Measurements from ENCODE around the gene SH3PXD2B.

SH3PXD2B gene

DNA sequence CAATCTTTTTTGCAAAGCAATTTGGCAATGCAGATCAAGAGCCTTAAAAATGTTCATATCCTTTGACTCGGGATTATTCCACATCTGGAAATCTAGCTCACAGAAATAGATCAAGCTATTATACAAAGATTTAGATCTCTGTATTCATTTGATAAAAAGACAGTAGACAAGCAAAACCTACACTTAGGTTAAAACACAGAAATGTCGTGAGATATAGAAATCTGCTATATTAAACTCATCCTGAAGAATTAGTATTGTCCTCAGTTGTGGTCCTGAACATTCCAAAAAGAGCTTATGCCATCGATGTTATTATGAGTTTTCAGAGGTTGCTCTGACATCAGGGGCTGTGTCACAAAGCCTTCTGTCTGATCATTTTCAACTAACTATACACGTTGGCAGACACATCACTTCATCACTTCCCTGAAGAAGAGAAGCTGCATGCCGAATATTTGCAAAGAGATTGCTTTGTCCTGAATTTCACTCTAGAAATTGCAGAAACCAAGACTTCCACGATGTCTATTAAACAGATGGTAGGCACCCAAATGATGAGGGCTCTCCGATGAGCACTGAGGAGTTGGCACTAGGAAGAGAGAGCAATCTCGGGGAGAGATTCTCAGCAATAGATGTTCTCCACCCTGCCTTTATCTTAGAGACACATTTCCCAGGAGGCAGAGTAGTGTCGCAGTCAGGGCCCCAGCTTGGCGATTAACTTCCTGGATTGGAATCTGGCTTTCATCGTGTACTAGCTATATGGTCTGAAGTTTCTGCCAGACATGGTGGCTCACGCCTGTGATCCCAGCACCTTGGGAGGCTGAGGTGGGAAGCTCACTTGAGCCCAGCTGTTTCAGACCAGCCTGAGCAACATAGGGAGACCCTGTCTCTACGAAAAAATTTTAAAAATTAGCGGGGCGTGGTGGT, 168.8 kb downstream of the SH3PXD2B start:
- no peak for FAIRE-seq
- no peak for DNase-seq (ENCODE audit: insufficient read length)
- no peak for TF ChIP-seq TAF1 (IDR thresholded peaks at IDR 0.05; ENCODE audit: borderline replicate concordance, low read depth, low read length)
- no peak for TF ChIP-seq POLR2A (IDR thresholded peaks at IDR 0.05; ENCODE audit: low read depth, low read length)
- TF ChIP-seq POLR2AphosphoS5 (IDR thresholded peaks at IDR 0.05; ENCODE audit: low read depth, low read length): no peak

DNA sequence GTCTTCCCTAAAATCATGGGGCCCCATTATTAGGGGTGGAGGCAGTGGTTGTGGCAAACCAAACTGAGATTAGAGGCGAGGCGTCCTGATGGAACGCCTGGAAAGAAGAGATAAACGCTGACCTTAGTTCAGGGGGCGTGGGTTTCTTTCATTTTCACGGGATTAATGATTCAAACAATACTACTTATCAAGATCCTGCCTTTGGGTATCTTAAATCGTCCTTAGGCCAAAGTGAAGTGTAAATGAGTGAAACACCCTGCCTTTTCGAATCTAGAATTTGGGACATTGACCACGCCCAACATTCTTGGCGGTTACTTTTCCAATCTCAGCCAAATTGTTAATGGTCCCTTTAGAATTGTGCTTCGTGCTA, 169.7 kb downstream of the SH3PXD2B start:
- no peak for TF ChIP-seq POLR2AphosphoS5 (IDR thresholded peaks at IDR 0.05; ENCODE audit: low read depth, low read length)
- no peak for TF ChIP-seq TAF1 (IDR thresholded peaks at IDR 0.05; ENCODE audit: borderline replicate concordance, low read depth, low read length)
- TF ChIP-seq POLR2A (IDR thresholded peaks at IDR 0.05; ENCODE audit: low read depth, low read length): no peak
- DNase-seq (ENCODE audit: insufficient read length) (no peak), FAIRE-seq (no peak)

GRCh38 chr5:172283862-172284610, 170.3 kb downstream of the SH3PXD2B start:
- peak; percentile 91 for DNase-seq (ENCODE audit: insufficient read length)
- TF ChIP-seq TAF1 (IDR thresholded peaks at IDR 0.05; ENCODE audit: borderline replicate concordance, low read depth, low read length) (no peak), POLR2AphosphoS5 (IDR thresholded peaks at IDR 0.05; ENCODE audit: low read depth, low read length) (no peak), POLR2A (IDR thresholded peaks at IDR 0.05; ENCODE audit: low read depth, low read length) (peak; percentile 80; the same call in 1 of the 2 replicates)
- peak; percentile 91 for FAIRE-seq

GRCh38 chr5:172283020-172283861, 171.1 kb downstream of the SH3PXD2B start, which contains the start of gene UBTD2:
UBTD2 (minus strand) TSS chr5:172283764; CDS start chr5:172283665, 99 bp downstream.
- TF ChIP-seq POLR2AphosphoS5 (IDR thresholded peaks at IDR 0.05; ENCODE audit: low read depth, low read length) (0 out of 2 replicates have a peak, but pooled peaks have one; percentile 21), POLR2A (IDR thresholded peaks at IDR 0.05; ENCODE audit: low read depth, low read length) (no peak), TAF1 (IDR thresholded peaks at IDR 0.05; ENCODE audit: borderline replicate concordance, low read depth, low read length) (0 out of 2 replicates have a peak, but pooled peaks have one; percentile 2)
- FAIRE-seq (peak; percentile 9), DNase-seq (ENCODE audit: insufficient read length) (peak; percentile 82)

- DNase-seq (ENCODE audit: insufficient read length) (no peak), FAIRE-seq (no peak)
- TF ChIP-seq POLR2AphosphoS5 (IDR thresholded peaks at IDR 0.05; ENCODE audit: low read depth, low read length): no peak
- TF ChIP-seq POLR2A (IDR thresholded peaks at IDR 0.05; ENCODE audit: low read depth, low read length): no peak
- no peak for TF ChIP-seq TAF1 (IDR thresholded peaks at IDR 0.05; ENCODE audit: borderline replicate concordance, low read depth, low read length)
Measured at GRCh38 chr5:172282272-172283019, 171.9 kb downstream of the SH3PXD2B start.

DNA sequence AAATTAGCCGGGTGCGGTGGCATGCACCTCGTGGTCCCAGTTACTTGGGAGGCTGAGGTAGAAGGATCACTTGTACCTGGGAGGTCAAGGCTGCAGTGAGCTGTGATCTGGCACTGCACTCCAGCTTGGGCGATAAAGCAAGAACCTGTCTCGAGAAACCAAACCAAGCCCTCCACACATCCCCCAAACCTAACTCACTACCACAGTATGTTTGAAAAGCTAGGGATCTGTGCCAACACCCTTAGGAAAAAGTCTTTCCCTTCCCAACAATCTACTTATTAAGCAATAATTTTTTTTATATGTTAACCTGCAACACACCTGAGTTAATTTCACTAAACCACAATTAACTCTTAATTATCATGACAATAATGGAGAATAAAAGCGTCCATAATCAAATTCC, 173.0 kb downstream of the SH3PXD2B start:
- DNase-seq (ENCODE audit: insufficient read length) (no peak), FAIRE-seq (no peak)
- TF ChIP-seq TAF1 (IDR thresholded peaks at IDR 0.05; ENCODE audit: borderline replicate concordance, low read depth, low read length) (no peak), POLR2A (IDR thresholded peaks at IDR 0.05; ENCODE audit: low read depth, low read length) (no peak), POLR2AphosphoS5 (IDR thresholded peaks at IDR 0.05; ENCODE audit: low read depth, low read length) (no peak)

- TF ChIP-seq POLR2AphosphoS5 (IDR thresholded peaks at IDR 0.05; ENCODE audit: low read depth, low read length) (no peak), POLR2A (IDR thresholded peaks at IDR 0.05; ENCODE audit: low read depth, low read length) (no peak), TAF1 (IDR thresholded peaks at IDR 0.05; ENCODE audit: borderline replicate concordance, low read depth, low read length) (no peak)
- DNase-seq (ENCODE audit: insufficient read length): no peak
- no peak for FAIRE-seq
Measured at GRCh38 chr5:172280929-172281328, 173.4 kb downstream of the SH3PXD2B start.

GRCh38 chr5:172280317-172280716, 174.0 kb downstream of the SH3PXD2B start:
- DNase-seq (ENCODE audit: insufficient read length): no peak
- FAIRE-seq: no peak

GRCh38 chr5:172278356-172278755, 176.0 kb downstream of the SH3PXD2B start:
- FAIRE-seq: no peak
- DNase-seq (ENCODE audit: insufficient read length): no peak
- TF ChIP-seq TAF1 (IDR thresholded peaks at IDR 0.05; ENCODE audit: borderline replicate concordance, low read depth, low read length): no peak
- no peak for TF ChIP-seq POLR2AphosphoS5 (IDR thresholded peaks at IDR 0.05; ENCODE audit: low read depth, low read length)
- no peak for TF ChIP-seq POLR2A (IDR thresholded peaks at IDR 0.05; ENCODE audit: low read depth, low read length)

More at GRCh38 chr5:172280317-172280716, 174.0 kb downstream of the SH3PXD2B start:
- TF ChIP-seq POLR2AphosphoS5 (IDR thresholded peaks at IDR 0.05; ENCODE audit: low read depth, low read length): no peak
- no peak for TF ChIP-seq TAF1 (IDR thresholded peaks at IDR 0.05; ENCODE audit: borderline replicate concordance, low read depth, low read length)
- no peak for TF ChIP-seq POLR2A (IDR thresholded peaks at IDR 0.05; ENCODE audit: low read depth, low read length)

DNA sequence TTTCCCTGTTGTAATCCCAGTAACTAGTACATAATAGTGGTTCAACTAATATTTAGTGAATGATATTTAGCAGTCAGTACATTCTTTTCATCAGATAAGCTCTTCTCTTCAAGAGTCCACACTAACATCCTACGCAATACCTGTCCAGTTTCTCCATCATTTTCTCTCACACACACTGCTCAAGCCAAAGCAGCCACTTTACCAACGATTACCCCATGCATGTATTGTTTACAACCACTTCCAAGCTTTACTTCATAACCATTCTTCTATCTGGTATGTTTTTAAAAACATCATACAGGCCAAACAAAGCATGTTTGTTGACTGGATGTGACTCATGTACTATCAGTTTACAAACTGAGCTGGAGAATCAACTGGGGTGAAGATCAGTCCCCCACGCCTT, 178.1 kb downstream of the SH3PXD2B start:
- FAIRE-seq: no peak
- no peak for TF ChIP-seq TAF1 (IDR thresholded peaks at IDR 0.05; ENCODE audit: borderline replicate concordance, low read depth, low read length)
- TF ChIP-seq POLR2A (IDR thresholded peaks at IDR 0.05; ENCODE audit: low read depth, low read length): no peak
- TF ChIP-seq POLR2AphosphoS5 (IDR thresholded peaks at IDR 0.05; ENCODE audit: low read depth, low read length): no peak
- no peak for DNase-seq (ENCODE audit: insufficient read length)

Measured in GM12892 (cell line).